T-helper 22 cell (primary cell): ENCODE results near the gene TMEM217.

Source experiments
- DNase-seq: peaks from one replicate; pipeline ENCODE4 v3.0.0-alpha.2; 2020; ENCODE audit warnings: low read depth

Gene TMEM217

GRCh38 chr6:37280162-37280887, 22.4 kb upstream of the TMEM217 start:
- no peak for DNase-seq

GRCh38 chr6:37279366-37280134, 21.6 kb upstream of the TMEM217 start:
- DNase-seq, result no peak

GRCh38 chr6:37277001-37277409, 19.1 kb upstream of the TMEM217 start:
- no peak for DNase-seq

- DNase-seq, result no peak
Measured at GRCh38 chr6:37275350-37275749, 17.4 kb upstream of the TMEM217 start.

GRCh38 chr6:37273690-37274089, 15.7 kb upstream of the TMEM217 start:
- no peak for DNase-seq

GRCh38 chr6:37272834-37273566, 15.1 kb upstream of the TMEM217 start:
- no peak for DNase-seq

- no peak for DNase-seq
Measured at GRCh38 chr6:37269105-37269504, 11.2 kb upstream of the TMEM217 start.

- DNase-seq, result no peak
Measured at GRCh38 chr6:37265860-37266259, 7.9 kb upstream of the TMEM217 start.

GRCh38 chr6:37265001-37265400, 7.1 kb upstream of the TMEM217 start:
- no peak for DNase-seq

- no peak for DNase-seq
Measured at GRCh38 chr6:37262446-37263026, 4.6 kb upstream of the TMEM217 start.

GRCh38 chr6:37261198-37261597, 3.3 kb upstream of the TMEM217 start:
- DNase-seq, result no peak

GRCh38 chr6:37260444-37260843, 2.5 kb upstream of the TMEM217 start:
- no peak for DNase-seq

- DNase-seq, result no peak
Measured at GRCh38 chr6:37260040-37260439, 2.1 kb upstream of the TMEM217 start.

GRCh38 chr6:37259191-37259590, 1.2 kb upstream of the TMEM217 start:
- peak; percentile 18 for DNase-seq

GRCh38 chr6:37258405-37259105, 611 bp upstream of the TMEM217 start:
- no peak for DNase-seq

- DNase-seq, result no peak
Measured at GRCh38 chr6:37257320-37257633, 667 bp downstream of the TMEM217 start.

- no peak for DNase-seq
Measured at GRCh38 chr6:37256692-37257319, 1.1 kb downstream of the TMEM217 start.

GRCh38 chr6:37254881-37255280, 3.1 kb downstream of the TMEM217 start:
- DNase-seq, result no peak

- no peak for DNase-seq
Measured at GRCh38 chr6:37253486-37254007, 4.4 kb downstream of the TMEM217 start.

GRCh38 chr6:37251211-37251780, 6.6 kb downstream of the TMEM217 start:
- no peak for DNase-seq
